Liver (tissue), 3 donors: ENCODE measurements around the gene AIP.

Experiments
- EGR1 ChIP-seq, 2 donors: IDR thresholded peaks; 2 replicates each; pipeline ENCODE4 v1.6.1; 2016 to 2018; ENCODE audit warnings: antibody characterized with exemption in 2 of 2, low read depth in 2 of 2
- GABPA ChIP-seq, 2 donors: IDR thresholded peaks in 1 of 2; conservative IDR thresholded peaks in 1 of 2; 2 replicates each; pipeline ENCODE4 v1.6.1; 2016; ENCODE audit warnings: antibody characterized with exemption in 2 of 2, mild to moderate bottlenecking in 1 of 2, moderate library complexity in 1 of 2
- JUND ChIP-seq, 2 donors: IDR thresholded peaks; 2 replicates each; pipeline ENCODE4 v1.6.1; 2016; ENCODE audit warnings: antibody characterized with exemption in 2 of 2
- RAD21 ChIP-seq, 2 donors: IDR thresholded peaks; 2 replicates each; pipeline ENCODE4 v1.6.1; 2016; ENCODE audit warnings: antibody characterized with exemption in 2 of 2, mild to moderate bottlenecking in 2 of 2
- RXRA ChIP-seq, 2 donors: IDR thresholded peaks; 2 replicates each; pipeline ENCODE4 v1.6.1; 2017 to 2018; ENCODE audit warnings: antibody characterized with exemption in 2 of 2, mild to moderate bottlenecking in 1 of 2
- TAF1 ChIP-seq: conservative IDR thresholded peaks from 2 replicates; pipeline ENCODE4 v1.6.1; 2016; ENCODE audit warnings: antibody characterized with exemption, mild to moderate bottlenecking
- YY1 ChIP-seq: IDR thresholded peaks from 2 replicates; pipeline ENCODE4 v1.6.1; 2016; ENCODE audit warnings: antibody characterized with exemption, mild to moderate bottlenecking
- TF ChIP-seq, protein P1 (sequence below): fragments of 150-350 bp; IDR thresholded peaks from 2 replicates; pipeline ENCODE4 v1.5.1; 2017; ENCODE audit warnings: improper control_type of control experiment, low read depth, low read length; ENCODE audit not compliant: missing input control
- TF ChIP-seq, protein P2 (sequence below): IDR thresholded peaks from 2 replicates; pipeline ENCODE4 v1.6.1; 2016; ENCODE audit warnings: antibody characterized with exemption, mild to moderate bottlenecking
- TF ChIP-seq, protein P3 (sequence below): IDR thresholded peaks from 2 replicates; pipeline ENCODE4 v1.6.1; 2016; ENCODE audit warnings: antibody characterized with exemption
- TF ChIP-seq, protein P4 (sequence below): IDR thresholded peaks from 2 replicates; pipeline ENCODE4 v1.6.1; 2016; ENCODE audit warnings: antibody characterized with exemption
- TF ChIP-seq, protein P5 (sequence below): IDR thresholded peaks from 2 replicates; pipeline ENCODE4 v1.6.1; 2016; ENCODE audit warnings: antibody characterized with exemption
- donor health status: healthy.
- donor health status: healthy.

DNA sequence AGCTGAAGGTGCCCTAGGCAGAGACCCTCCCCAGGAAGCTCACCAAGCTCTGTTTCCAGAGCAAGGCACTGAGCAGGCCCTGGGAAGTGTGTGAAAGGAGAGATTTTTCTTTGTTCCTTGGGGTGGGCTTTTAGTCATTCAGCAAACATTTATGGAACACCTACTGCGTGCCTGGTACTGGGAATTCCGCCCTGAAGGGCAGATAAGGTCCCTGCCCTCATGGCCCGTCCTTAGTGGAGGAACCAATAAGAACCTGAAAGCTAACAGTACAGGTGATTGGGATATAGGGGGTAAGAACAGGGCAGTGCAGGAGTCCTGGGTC, 17.7 kb upstream of the AIP start:
- TF ChIP-seq, protein P1, sequence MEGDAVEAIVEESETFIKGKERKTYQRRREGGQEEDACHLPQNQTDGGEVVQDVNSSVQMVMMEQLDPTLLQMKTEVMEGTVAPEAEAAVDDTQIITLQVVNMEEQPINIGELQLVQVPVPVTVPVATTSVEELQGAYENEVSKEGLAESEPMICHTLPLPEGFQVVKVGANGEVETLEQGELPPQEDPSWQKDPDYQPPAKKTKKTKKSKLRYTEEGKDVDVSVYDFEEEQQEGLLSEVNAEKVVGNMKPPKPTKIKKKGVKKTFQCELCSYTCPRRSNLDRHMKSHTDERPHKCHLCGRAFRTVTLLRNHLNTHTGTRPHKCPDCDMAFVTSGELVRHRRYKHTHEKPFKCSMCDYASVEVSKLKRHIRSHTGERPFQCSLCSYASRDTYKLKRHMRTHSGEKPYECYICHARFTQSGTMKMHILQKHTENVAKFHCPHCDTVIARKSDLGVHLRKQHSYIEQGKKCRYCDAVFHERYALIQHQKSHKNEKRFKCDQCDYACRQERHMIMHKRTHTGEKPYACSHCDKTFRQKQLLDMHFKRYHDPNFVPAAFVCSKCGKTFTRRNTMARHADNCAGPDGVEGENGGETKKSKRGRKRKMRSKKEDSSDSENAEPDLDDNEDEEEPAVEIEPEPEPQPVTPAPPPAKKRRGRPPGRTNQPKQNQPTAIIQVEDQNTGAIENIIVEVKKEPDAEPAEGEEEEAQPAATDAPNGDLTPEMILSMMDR: no peak
- no peak for TF ChIP-seq JUND (IDR thresholded peaks at IDR 0.05)
- no peak for TF ChIP-seq EGR1 (IDR thresholded peaks at IDR 0.05; ENCODE audit: low read depth in 2 of 2)
- TF ChIP-seq, protein P2, sequence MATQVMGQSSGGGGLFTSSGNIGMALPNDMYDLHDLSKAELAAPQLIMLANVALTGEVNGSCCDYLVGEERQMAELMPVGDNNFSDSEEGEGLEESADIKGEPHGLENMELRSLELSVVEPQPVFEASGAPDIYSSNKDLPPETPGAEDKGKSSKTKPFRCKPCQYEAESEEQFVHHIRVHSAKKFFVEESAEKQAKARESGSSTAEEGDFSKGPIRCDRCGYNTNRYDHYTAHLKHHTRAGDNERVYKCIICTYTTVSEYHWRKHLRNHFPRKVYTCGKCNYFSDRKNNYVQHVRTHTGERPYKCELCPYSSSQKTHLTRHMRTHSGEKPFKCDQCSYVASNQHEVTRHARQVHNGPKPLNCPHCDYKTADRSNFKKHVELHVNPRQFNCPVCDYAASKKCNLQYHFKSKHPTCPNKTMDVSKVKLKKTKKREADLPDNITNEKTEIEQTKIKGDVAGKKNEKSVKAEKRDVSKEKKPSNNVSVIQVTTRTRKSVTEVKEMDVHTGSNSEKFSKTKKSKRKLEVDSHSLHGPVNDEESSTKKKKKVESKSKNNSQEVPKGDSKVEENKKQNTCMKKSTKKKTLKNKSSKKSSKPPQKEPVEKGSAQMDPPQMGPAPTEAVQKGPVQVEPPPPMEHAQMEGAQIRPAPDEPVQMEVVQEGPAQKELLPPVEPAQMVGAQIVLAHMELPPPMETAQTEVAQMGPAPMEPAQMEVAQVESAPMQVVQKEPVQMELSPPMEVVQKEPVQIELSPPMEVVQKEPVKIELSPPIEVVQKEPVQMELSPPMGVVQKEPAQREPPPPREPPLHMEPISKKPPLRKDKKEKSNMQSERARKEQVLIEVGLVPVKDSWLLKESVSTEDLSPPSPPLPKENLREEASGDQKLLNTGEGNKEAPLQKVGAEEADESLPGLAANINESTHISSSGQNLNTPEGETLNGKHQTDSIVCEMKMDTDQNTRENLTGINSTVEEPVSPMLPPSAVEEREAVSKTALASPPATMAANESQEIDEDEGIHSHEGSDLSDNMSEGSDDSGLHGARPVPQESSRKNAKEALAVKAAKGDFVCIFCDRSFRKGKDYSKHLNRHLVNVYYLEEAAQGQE: no peak
- TF ChIP-seq YY1: no peak
- TF ChIP-seq, protein P3, sequence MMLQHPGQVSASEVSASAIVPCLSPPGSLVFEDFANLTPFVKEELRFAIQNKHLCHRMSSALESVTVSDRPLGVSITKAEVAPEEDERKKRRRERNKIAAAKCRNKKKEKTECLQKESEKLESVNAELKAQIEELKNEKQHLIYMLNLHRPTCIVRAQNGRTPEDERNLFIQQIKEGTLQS: no peak
- TF ChIP-seq RAD21 (IDR thresholded peaks at IDR 0.05): no peak
- TF ChIP-seq GABPA (IDR thresholded peaks at IDR 0.05 in 1 of 2, conservative IDR thresholded peaks at IDR 0.05 in 1 of 2): no peak
- TF ChIP-seq, protein P4, sequence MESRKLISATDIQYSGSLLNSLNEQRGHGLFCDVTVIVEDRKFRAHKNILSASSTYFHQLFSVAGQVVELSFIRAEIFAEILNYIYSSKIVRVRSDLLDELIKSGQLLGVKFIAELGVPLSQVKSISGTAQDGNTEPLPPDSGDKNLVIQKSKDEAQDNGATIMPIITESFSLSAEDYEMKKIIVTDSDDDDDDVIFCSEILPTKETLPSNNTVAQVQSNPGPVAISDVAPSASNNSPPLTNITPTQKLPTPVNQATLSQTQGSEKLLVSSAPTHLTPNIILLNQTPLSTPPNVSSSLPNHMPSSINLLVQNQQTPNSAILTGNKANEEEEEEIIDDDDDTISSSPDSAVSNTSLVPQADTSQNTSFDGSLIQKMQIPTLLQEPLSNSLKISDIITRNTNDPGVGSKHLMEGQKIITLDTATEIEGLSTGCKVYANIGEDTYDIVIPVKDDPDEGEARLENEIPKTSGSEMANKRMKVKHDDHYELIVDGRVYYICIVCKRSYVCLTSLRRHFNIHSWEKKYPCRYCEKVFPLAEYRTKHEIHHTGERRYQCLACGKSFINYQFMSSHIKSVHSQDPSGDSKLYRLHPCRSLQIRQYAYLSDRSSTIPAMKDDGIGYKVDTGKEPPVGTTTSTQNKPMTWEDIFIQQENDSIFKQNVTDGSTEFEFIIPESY: no peak
- TF ChIP-seq RXRA (IDR thresholded peaks at IDR 0.05): no peak
- TF ChIP-seq TAF1: no peak
- TF ChIP-seq, protein P5, sequence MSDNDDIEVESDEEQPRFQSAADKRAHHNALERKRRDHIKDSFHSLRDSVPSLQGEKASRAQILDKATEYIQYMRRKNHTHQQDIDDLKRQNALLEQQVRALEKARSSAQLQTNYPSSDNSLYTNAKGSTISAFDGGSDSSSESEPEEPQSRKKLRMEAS: no peak
